ENCODE results near the gene ITGB4. TPM values are rescaled to one million over a fixed set of nuclear protein-coding genes. Genes with fewer than 3 reads are reported as not detected.

Gene ITGB4
- total and polyA plus RNA-seq, 9 of the 15 experiments (the other 6 are each of a cell fraction or from before 2014, with no cell fraction given): 0.05 to 2.8 (median 0.76) TPM; not detected in 3

DNA sequence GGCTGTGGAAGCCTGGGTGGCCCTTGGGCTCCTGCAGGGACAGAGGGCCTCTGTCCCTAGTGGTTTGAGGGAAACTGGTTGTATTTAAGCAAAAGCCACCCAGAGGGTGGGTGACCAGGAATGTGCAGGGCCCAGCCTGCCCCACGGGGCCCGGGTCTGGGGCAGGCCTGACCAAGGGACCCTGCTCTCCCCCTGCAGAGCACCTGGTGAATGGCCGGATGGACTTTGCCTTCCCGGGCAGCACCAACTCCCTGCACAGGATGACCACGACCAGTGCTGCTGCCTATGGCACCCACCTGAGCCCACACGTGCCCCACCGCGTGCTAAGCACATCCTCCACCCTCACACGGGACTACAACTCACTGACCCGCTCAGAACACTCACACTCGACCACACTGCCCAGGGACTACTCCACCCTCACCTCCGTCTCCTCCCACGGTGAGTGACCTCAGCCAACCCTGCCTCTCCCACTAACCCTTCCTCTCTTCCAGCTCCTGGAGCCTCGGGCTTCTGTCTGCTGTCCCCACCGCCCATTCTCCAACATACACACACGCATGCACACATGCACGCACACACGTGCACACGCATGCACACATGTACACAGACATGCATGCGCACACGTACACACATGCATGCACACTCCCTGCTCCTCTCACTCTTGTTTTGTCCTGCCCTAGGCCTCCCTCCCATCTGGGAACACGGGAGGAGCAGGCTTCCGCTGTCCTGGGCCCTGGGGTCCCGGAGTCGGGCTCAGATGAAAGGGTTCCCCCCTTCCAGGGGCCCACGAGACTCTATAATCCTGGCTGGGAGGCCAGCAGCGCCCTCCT, 33.3 kb downstream of the ITGB4 start (continued):
- peak; percentile 51; the same call in 1 of the 2 replicates for TF ChIP-seq LEF1 (IDR thresholded peaks at IDR 0.05)
- no peak for TF ChIP-seq CBX5 (IDR thresholded peaks at IDR 0.05; ENCODE audit: borderline replicate concordance, low read depth)
- no peak for TF ChIP-seq ZNF766 (CRISPR knock-in tag; conservative IDR thresholded peaks at IDR 0.05)
- TF ChIP-seq DDX20 (tag; IDR thresholded peaks at IDR 0.05; ENCODE audit: low read depth): no peak
- peak; percentile 43 for TF ChIP-seq L3MBTL2 (IDR thresholded peaks at IDR 0.05)
- TF ChIP-seq, protein P1, sequence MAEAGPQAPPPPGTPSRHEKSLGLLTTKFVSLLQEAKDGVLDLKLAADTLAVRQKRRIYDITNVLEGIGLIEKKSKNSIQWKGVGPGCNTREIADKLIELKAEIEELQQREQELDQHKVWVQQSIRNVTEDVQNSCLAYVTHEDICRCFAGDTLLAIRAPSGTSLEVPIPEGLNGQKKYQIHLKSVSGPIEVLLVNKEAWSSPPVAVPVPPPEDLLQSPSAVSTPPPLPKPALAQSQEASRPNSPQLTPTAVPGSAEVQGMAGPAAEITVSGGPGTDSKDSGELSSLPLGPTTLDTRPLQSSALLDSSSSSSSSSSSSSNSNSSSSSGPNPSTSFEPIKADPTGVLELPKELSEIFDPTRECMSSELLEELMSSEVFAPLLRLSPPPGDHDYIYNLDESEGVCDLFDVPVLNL (CRISPR knock-in tag; IDR thresholded peaks at IDR 0.05; ENCODE audit: low read depth): no peak
- TF ChIP-seq ARHGAP35 (IDR thresholded peaks at IDR 0.05; ENCODE audit: partially characterized antibody): no peak
- TF ChIP-seq, protein P2, sequence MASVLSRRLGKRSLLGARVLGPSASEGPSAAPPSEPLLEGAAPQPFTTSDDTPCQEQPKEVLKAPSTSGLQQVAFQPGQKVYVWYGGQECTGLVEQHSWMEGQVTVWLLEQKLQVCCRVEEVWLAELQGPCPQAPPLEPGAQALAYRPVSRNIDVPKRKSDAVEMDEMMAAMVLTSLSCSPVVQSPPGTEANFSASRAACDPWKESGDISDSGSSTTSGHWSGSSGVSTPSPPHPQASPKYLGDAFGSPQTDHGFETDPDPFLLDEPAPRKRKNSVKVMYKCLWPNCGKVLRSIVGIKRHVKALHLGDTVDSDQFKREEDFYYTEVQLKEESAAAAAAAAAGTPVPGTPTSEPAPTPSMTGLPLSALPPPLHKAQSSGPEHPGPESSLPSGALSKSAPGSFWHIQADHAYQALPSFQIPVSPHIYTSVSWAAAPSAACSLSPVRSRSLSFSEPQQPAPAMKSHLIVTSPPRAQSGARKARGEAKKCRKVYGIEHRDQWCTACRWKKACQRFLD (CRISPR knock-in tag; IDR thresholded peaks at IDR 0.05): no peak
- TF ChIP-seq, protein P3, sequence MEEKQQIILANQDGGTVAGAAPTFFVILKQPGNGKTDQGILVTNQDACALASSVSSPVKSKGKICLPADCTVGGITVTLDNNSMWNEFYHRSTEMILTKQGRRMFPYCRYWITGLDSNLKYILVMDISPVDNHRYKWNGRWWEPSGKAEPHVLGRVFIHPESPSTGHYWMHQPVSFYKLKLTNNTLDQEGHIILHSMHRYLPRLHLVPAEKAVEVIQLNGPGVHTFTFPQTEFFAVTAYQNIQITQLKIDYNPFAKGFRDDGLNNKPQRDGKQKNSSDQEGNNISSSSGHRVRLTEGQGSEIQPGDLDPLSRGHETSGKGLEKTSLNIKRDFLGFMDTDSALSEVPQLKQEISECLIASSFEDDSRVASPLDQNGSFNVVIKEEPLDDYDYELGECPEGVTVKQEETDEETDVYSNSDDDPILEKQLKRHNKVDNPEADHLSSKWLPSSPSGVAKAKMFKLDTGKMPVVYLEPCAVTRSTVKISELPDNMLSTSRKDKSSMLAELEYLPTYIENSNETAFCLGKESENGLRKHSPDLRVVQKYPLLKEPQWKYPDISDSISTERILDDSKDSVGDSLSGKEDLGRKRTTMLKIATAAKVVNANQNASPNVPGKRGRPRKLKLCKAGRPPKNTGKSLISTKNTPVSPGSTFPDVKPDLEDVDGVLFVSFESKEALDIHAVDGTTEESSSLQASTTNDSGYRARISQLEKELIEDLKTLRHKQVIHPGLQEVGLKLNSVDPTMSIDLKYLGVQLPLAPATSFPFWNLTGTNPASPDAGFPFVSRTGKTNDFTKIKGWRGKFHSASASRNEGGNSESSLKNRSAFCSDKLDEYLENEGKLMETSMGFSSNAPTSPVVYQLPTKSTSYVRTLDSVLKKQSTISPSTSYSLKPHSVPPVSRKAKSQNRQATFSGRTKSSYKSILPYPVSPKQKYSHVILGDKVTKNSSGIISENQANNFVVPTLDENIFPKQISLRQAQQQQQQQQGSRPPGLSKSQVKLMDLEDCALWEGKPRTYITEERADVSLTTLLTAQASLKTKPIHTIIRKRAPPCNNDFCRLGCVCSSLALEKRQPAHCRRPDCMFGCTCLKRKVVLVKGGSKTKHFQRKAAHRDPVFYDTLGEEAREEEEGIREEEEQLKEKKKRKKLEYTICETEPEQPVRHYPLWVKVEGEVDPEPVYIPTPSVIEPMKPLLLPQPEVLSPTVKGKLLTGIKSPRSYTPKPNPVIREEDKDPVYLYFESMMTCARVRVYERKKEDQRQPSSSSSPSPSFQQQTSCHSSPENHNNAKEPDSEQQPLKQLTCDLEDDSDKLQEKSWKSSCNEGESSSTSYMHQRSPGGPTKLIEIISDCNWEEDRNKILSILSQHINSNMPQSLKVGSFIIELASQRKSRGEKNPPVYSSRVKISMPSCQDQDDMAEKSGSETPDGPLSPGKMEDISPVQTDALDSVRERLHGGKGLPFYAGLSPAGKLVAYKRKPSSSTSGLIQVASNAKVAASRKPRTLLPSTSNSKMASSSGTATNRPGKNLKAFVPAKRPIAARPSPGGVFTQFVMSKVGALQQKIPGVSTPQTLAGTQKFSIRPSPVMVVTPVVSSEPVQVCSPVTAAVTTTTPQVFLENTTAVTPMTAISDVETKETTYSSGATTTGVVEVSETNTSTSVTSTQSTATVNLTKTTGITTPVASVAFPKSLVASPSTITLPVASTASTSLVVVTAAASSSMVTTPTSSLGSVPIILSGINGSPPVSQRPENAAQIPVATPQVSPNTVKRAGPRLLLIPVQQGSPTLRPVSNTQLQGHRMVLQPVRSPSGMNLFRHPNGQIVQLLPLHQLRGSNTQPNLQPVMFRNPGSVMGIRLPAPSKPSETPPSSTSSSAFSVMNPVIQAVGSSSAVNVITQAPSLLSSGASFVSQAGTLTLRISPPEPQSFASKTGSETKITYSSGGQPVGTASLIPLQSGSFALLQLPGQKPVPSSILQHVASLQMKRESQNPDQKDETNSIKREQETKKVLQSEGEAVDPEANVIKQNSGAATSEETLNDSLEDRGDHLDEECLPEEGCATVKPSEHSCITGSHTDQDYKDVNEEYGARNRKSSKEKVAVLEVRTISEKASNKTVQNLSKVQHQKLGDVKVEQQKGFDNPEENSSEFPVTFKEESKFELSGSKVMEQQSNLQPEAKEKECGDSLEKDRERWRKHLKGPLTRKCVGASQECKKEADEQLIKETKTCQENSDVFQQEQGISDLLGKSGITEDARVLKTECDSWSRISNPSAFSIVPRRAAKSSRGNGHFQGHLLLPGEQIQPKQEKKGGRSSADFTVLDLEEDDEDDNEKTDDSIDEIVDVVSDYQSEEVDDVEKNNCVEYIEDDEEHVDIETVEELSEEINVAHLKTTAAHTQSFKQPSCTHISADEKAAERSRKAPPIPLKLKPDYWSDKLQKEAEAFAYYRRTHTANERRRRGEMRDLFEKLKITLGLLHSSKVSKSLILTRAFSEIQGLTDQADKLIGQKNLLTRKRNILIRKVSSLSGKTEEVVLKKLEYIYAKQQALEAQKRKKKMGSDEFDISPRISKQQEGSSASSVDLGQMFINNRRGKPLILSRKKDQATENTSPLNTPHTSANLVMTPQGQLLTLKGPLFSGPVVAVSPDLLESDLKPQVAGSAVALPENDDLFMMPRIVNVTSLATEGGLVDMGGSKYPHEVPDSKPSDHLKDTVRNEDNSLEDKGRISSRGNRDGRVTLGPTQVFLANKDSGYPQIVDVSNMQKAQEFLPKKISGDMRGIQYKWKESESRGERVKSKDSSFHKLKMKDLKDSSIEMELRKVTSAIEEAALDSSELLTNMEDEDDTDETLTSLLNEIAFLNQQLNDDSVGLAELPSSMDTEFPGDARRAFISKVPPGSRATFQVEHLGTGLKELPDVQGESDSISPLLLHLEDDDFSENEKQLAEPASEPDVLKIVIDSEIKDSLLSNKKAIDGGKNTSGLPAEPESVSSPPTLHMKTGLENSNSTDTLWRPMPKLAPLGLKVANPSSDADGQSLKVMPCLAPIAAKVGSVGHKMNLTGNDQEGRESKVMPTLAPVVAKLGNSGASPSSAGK (IDR thresholded peaks at IDR 0.05): peak; percentile 94
- peak; percentile 21 for TF ChIP-seq HMGN3 (IDR thresholded peaks at IDR 0.05; ENCODE audit: borderline replicate concordance, extremely low read depth, insufficient read length, low read depth, low read length)
- TF ChIP-seq ZNF431 (CRISPR knock-in tag; IDR thresholded peaks at IDR 0.05): peak; percentile 33; the same call in 1 of the 2 replicates
- peak in 1 of 2 experiments; percentile 72; a peak in 2 of 4 replicates for TF ChIP-seq HDAC1 (IDR thresholded peaks at IDR 0.05)
- no peak for TF ChIP-seq ZNF589 (CRISPR knock-in tag; IDR thresholded peaks at IDR 0.05; ENCODE audit: low read depth)

All from K562 (cell line).